Measurements from ENCODE around the gene ITPK1. TPM values are rescaled to one million over a fixed set of nuclear protein-coding genes. Genes with fewer than 3 reads are reported as not detected.

Gene ITPK1
- total RNA-seq, 4 donors from 2014 or later = 108 to 221 (median 138) TPM

DNA sequence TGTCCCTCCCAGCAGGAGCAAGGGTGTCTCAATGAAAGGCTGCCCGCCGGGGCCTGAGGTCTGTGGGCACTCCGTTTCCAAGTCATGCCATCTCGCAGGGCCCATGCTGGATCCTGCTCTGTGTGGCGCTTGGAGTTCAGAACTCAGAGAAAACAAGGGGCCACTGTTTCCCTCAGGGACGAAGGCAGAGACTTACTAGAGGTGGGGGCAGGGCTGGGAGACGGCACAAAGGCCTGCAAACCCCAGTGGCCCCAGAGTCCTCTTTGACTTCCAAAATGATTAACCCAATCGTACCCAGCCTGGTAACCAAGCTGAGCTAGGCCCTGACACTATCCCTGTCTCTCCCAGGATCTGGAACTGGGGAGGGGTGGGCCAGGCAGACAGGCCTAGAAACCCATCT lies 95.8 kb downstream of the ITPK1 start:
- no peaks in the 10 kb centered on the region for H3K27me3 ChIP-seq
- H3K36me3 ChIP-seq = peaks cover 0 to 15% (median 0%) of the 10 kb centered on the region in 4 donors
- no peaks in the 10 kb centered on the region for H3K9me3 ChIP-seq
- peak overlapping the region; percentile 84 to 90 (median 88) for H3K27ac ChIP-seq (replicated peaks in 1 of 4)
- peaks cover 68 to 95% (median 84%) of the 10 kb centered on the region in 4 donors for H3K4me1 ChIP-seq
- no peak for DNase-seq (ENCODE audit: extremely low spot score)
- TF ChIP-seq EP300 (IDR thresholded peaks at IDR 0.05) = no peak
- TF ChIP-seq POLR2AphosphoS5 (IDR thresholded peaks at IDR 0.05) = peak in 1 of 2 donors; percentile 14
- no peak overlapping the region for H3K4me3 ChIP-seq
- 80% methylated on average over 8 of the region's 8 CpGs for WGBS
- intact Hi-C loops (cut with DNase I) = no loop called here

DNA sequence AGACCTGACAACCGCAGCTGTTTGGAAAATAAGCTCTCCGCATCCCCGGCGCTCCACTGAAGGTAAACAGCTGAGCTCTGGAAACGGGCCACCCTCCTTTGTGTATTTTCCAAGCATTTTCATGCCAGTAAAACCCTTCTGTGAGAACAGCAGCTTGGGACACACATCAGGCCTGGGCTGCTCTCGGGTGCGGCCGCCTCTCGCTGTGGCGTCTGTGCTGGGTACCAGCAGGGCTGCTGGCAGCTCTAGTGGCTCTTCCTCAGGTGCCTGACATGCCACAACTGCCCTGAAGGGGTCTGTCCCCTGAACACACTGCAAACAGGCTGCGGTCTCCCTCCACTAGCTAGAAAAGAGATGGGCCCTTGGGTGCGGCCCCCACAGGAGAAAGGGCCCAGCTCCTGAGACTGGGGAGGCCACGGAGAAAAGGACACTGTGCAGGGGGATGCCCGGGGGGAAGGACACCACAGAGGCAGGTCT lies 96.3 kb downstream of the ITPK1 start:
- peak overlapping the region; percentile 84 to 90 (median 88) for H3K27ac ChIP-seq (replicated peaks in 1 of 4)
- DNase-seq (ENCODE audit: extremely low spot score) = no peak
- H3K4me1 ChIP-seq = peaks cover 73 to 96% (median 87%) of the 10 kb centered on the region in 4 donors
- TF ChIP-seq EP300 (IDR thresholded peaks at IDR 0.05) (no peak), POLR2A (IDR thresholded peaks at IDR 0.05; ENCODE audit: low read depth) (no peak), POLR2AphosphoS5 (IDR thresholded peaks at IDR 0.05) (peak; percentile 47 to 77)
- TF ChIP-seq, protein P1, sequence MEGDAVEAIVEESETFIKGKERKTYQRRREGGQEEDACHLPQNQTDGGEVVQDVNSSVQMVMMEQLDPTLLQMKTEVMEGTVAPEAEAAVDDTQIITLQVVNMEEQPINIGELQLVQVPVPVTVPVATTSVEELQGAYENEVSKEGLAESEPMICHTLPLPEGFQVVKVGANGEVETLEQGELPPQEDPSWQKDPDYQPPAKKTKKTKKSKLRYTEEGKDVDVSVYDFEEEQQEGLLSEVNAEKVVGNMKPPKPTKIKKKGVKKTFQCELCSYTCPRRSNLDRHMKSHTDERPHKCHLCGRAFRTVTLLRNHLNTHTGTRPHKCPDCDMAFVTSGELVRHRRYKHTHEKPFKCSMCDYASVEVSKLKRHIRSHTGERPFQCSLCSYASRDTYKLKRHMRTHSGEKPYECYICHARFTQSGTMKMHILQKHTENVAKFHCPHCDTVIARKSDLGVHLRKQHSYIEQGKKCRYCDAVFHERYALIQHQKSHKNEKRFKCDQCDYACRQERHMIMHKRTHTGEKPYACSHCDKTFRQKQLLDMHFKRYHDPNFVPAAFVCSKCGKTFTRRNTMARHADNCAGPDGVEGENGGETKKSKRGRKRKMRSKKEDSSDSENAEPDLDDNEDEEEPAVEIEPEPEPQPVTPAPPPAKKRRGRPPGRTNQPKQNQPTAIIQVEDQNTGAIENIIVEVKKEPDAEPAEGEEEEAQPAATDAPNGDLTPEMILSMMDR (IDR thresholded peaks at IDR 0.05) = peak in 1 of 3 experiments; percentile 4
- no peaks in the 10 kb centered on the region for H3K9me3 ChIP-seq
- peaks cover 0 to 19% (median 0%) of the 10 kb centered on the region in 4 donors for H3K36me3 ChIP-seq
- intact Hi-C loops (cut with DNase I) = no loop called here
- peak overlapping the region in 1 of 4 donors; percentile 12 for H3K4me3 ChIP-seq
- no peaks in the 10 kb centered on the region for H3K27me3 ChIP-seq
- WGBS = 46% methylated on average over 14 of the region's 14 CpGs

DNA sequence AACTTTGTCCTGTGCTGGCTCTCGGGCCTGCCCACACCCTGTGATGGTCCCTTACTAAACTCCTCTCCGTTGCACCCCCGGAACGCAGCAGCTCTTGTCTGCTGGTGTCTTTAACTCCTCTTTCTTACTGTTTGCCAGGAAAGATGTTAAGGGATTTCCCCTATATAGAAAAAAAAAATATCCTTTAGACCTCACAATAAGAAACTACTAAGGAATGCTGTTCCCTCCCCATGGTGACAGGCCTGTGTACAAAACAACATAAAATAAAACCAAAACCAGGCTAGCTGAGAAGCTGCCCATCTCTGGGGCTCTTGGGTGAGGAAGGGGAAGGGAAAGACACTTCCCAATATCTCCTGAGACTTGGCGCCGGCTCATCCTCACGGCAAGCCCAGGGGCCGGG lies 97.4 kb downstream of the ITPK1 start:
- Histone ChIP-seq H3K9me3 (no peaks in the 10 kb centered on the region), H3K27ac (replicated peaks in 1 of 4) (peak overlapping the region; percentile 84 to 90 (median 88)), H3K4me3 (no peak overlapping the region), H3K27me3 (no peaks in the 10 kb centered on the region), H3K36me3 (peaks cover 0 to 19% (median 0%) of the 10 kb centered on the region in 4 donors), H3K4me1 (peaks cover 84 to 97% (median 90%) of the 10 kb centered on the region in 4 donors)
- TF ChIP-seq EP300 (IDR thresholded peaks at IDR 0.05) = no peak
- TF ChIP-seq, protein P1 (IDR thresholded peaks at IDR 0.05) = no peak
- TF ChIP-seq POLR2A (IDR thresholded peaks at IDR 0.05; ENCODE audit: low read depth) = no peak
- no peak for TF ChIP-seq POLR2AphosphoS5 (IDR thresholded peaks at IDR 0.05)
- intact Hi-C loops (cut with DNase I) = no loop called here
- WGBS = 73% methylated on average over 4 of the region's 8 CpGs
- no peak for DNase-seq (ENCODE audit: extremely low spot score)

DNA sequence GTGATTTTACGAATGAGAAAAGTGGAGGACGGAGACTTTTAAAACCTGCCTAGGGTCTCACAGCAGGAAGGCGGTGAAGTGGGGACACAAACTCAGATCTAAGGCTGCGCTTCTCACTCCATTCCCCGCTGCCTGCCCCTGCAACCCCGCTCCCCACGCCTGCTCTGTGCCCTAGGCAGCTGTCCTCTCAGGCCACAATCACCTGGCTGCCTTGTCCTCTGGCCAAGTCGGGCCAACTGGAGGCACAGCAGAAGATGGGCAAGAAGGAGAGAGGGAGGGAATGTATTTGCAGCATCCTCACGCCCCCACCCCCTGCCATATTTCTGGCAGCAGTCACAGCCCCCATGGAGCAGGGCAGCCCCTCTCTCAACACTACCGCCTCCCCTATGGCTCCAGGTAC lies 97.8 kb downstream of the ITPK1 start:
- Histone ChIP-seq H3K27me3 (no peaks in the 10 kb centered on the region), H3K36me3 (peaks cover 0 to 19% (median 0%) of the 10 kb centered on the region in 4 donors), H3K4me1 (peaks cover 86 to 99% (median 93%) of the 10 kb centered on the region in 4 donors), H3K9me3 (no peaks in the 10 kb centered on the region), H3K4me3 (no peak overlapping the region), H3K27ac (replicated peaks in 1 of 4) (peak overlapping the region; percentile 84 to 90 (median 88))
- TF ChIP-seq, protein P1 (IDR thresholded peaks at IDR 0.05) = no peak
- no peak for TF ChIP-seq EP300 (IDR thresholded peaks at IDR 0.05)
- TF ChIP-seq POLR2AphosphoS5 (IDR thresholded peaks at IDR 0.05) = no peak
- no peak for TF ChIP-seq POLR2A (IDR thresholded peaks at IDR 0.05; ENCODE audit: low read depth)
- WGBS = 77% methylated on average over 10 of the region's 10 CpGs
- intact Hi-C loops (cut with DNase I) = no loop called here
- DNase-seq (ENCODE audit: extremely low spot score) = no peak

DNA sequence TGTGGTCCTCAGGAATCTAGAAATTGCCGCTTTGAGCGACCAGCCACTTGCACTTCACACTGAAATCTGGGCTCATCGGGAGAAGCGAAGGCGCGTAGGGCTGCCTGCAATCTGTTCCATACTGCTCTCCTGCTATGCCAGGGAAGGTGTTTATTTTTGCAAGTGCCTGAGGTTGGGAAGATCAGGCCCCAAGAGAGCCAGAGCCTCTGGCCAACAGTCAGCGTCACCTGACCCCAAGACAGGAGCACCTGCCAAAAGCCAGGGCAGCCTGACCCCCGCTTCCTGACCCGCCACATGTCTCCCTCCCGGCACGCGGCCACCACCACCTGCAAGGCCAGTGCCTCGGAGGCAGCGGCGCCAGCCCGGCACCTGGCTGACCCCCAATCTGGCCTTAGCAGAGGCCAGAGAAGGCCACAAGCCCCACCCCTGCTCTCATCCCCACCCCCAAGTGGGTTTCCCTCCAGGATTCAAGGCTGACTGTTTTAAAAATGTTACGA lies 98.4 kb downstream of the ITPK1 start:
- Histone ChIP-seq H3K36me3 (peaks cover 0 to 19% (median 0%) of the 10 kb centered on the region in 4 donors), H3K9me3 (no peaks in the 10 kb centered on the region), H3K4me1 (peaks cover 89 to 99% (median 98%) of the 10 kb centered on the region in 4 donors), H3K27ac (replicated peaks in 1 of 4) (peak overlapping the region; percentile 84 to 90 (median 88)), H3K4me3 (peak overlapping the region in 1 of 4 donors; percentile 33), H3K27me3 (no peaks in the 10 kb centered on the region)
- 58% methylated on average over 9 of the region's 17 CpGs for WGBS
- no peak for DNase-seq (ENCODE audit: extremely low spot score)
- TF ChIP-seq, protein P1 (IDR thresholded peaks at IDR 0.05) = no peak
- TF ChIP-seq POLR2AphosphoS5 (IDR thresholded peaks at IDR 0.05) (peak; percentile 63 to 73), EP300 (IDR thresholded peaks at IDR 0.05) (peak; percentile 52), POLR2A (IDR thresholded peaks at IDR 0.05; ENCODE audit: low read depth) (no peak)
- intact Hi-C loops (cut with DNase I) = no loop called here

Measured in esophagus muscularis mucosa (tissue), 4 donors.